Panc1 (cell line): ENCODE results near the gene PPFIA4. TPM values are rescaled to one million over a fixed set of nuclear protein-coding genes. Genes with fewer than 3 reads are reported as not detected.

Experiments used
- ATAC-seq: fragments of 200-7000 bp; cut with Tn5 transposase; 2 replicates; pipeline ENCODE4 v1.9.1; 2020; ENCODE audit warnings: mild to moderate bottlenecking, moderate library complexity
- BruUV-seq: library from RNA; stranded (reverse); fragments of 400-500 nt; replicated peaks from 2 replicates; lab custom pipeline; 2021; lab: Mats Ljungman, UMichigan
- CTCF ChIA-PET: fragments of 300-600 bp; sonication (Branson Sonifier 250); formaldehyde crosslinking; loops from one replicate; lab custom pipeline; 2022; ENCODE audit warnings: antibody characterized with exemption; lab: Charles Lee
- POLR2A ChIA-PET: fragments of 300-600 bp; sonication (Branson Sonifier 250); formaldehyde crosslinking; loops from one replicate; lab custom pipeline; 2022; ENCODE audit warnings: antibody characterized with exemption; lab: Charles Lee
- DNase-seq: peaks from one replicate; pipeline ENCODE4 v3.0.0-alpha.2; 2010; ENCODE audit warnings: low read depth, low spot score
- H3K27ac ChIP-seq: 2 replicates; pipeline ENCODE4 v1.5.1; 2011; ENCODE audit warnings: mild to moderate bottlenecking, low read length, inconsistent platforms
- H3K27me3 ChIP-seq: fragments of 200-500 bp; sonication (Bioruptor generic); 2 replicates; pipeline ENCODE4 v1.6.0; 2014; ENCODE audit warnings: low read length, inconsistent platforms; ENCODE audit not compliant: control insufficient read depth, insufficient read depth
- H3K36me3 ChIP-seq: fragments of 200-500 bp; sonication (Bioruptor generic); 2 replicates; pipeline ENCODE4 v1.5.1; 2014; ENCODE audit warnings: inconsistent platforms, mild to moderate bottlenecking, low read length, moderate library complexity; ENCODE audit not compliant: control insufficient read depth, insufficient read depth
- H3K4me1 ChIP-seq: 2 replicates; pipeline ENCODE4 v1.5.1; 2011; ENCODE audit warnings: inconsistent platforms, mild to moderate bottlenecking, low read length, moderate library complexity; ENCODE audit not compliant: control insufficient read depth, insufficient read depth
- H3K4me3 ChIP-seq, 2 experiments: 2 replicates each; pipeline ENCODE4 v1.5.1; 2011 to 2012; ENCODE audit warnings: low read depth in 2 of 2, low read length in 2 of 2, mild to moderate bottlenecking in 2 of 2, inconsistent platforms in 1 of 2, moderate library complexity in 1 of 2
- H3K9me3 ChIP-seq: fragments of 200-500 bp; sonication (Bioruptor generic); 2 replicates; pipeline ENCODE4 v1.5.1; 2014; ENCODE audit warnings: low read depth, mild to moderate bottlenecking, inconsistent platforms, low read length, moderate library complexity; ENCODE audit not compliant: control insufficient read depth, insufficient read depth
- CTCF ChIP-seq: fragments of 450-650 bp; IDR thresholded peaks from 2 replicates; pipeline ENCODE4 v1.5.1; 2017; ENCODE audit warnings: mild to moderate bottlenecking
- POLR2AphosphoS5 ChIP-seq: IDR thresholded peaks from 2 replicates; pipeline ENCODE4 v1.6.1; 2012; ENCODE audit warnings: mild to moderate bottlenecking, low read depth, low read length, moderate library complexity
- REST ChIP-seq, 2 experiments: IDR thresholded peaks; 2 replicates each; pipeline ENCODE4 v1.6.1; 2011 to 2012; ENCODE audit warnings: low read depth in 2 of 2, control low read depth in 1 of 2, low read length in 1 of 2, mild to moderate bottlenecking in 1 of 2, moderate library complexity in 1 of 2; ENCODE audit not compliant: insufficient read depth in 1 of 2
- SIN3A ChIP-seq: IDR thresholded peaks from 2 replicates; pipeline ENCODE4 v1.6.1; 2012; ENCODE audit warnings: low read depth, mild to moderate bottlenecking, low read length, moderate library complexity, borderline replicate concordance; ENCODE audit not compliant: insufficient read depth
- TCF7L2 ChIP-seq: IDR thresholded peaks from 2 replicates; pipeline ENCODE4 v1.6.1; 2011; ENCODE audit warnings: mild to moderate bottlenecking, low read depth, low read length, inconsistent platforms
- in situ Hi-C: cut with HindIII; loops from 2 replicates; pipeline ENCODE4 v1.10.0; 2016; ENCODE audit warnings: low sequenced_read_pairs, low pct_unique_long_range_greater_than_20kb
- intact Hi-C: fragments of 100-400 bp; cut with micrococcal nuclease; formaldehyde crosslinking; loops from one replicate; pipeline ENCODE4 v1.10.0; 2022; ENCODE audit not compliant: unreplicated experiment
- total RNA-seq: library from RNA; stranded (reverse); gene quantifications from one replicate; pipeline ENCODE4 v1.2.1, GENCODE V29; 2021; ENCODE audit not compliant: unreplicated experiment

The PPFIA4 gene
- total RNA-seq, 1 experiment from 2014 or later: 1.9 TPM

GRCh38 chr1:203006948-203007871 is 19.1 kb upstream of the PPFIA4 start, which contains the start of gene TMEM183A:
TSS of gene TMEM183A (plus strand) at chr1:203007374. CDS start at chr1:203007466, 92 bp downstream.
- Histone ChIP-seq H3K4me1 (peaks cover 10% of the 10 kb centered on the region), H3K27ac (peak within 1 kb of the TSS; percentile 91), H3K27me3 (no peaks in the 10 kb centered on the region), H3K36me3 (peaks cover 10% of the 10 kb centered on the region), H3K4me3 (peak within 1 kb of the TSS; percentile 64 to 70), H3K9me3 (no peaks in the 10 kb centered on the region)
- DNase-seq: peak; percentile 88
- ChIA-PET POLR2A (interaction anchor here (0.5 to 1.4 kb wide), 6 partner anchors 10 to 252 kb away, joined by 3 to 4 read pairs (median 3); no protein-coding TSS in a partner anchor), CTCF (interaction anchor here (0.6 to 1.0 kb wide), 3 partner anchors 288 to 655 kb away, joined by 3 to 6 read pairs (median 3); no protein-coding TSS in a partner anchor)
- TF ChIP-seq SIN3A (peak; percentile 69; the same call in 1 of the 2 replicates), CTCF (no peak), POLR2AphosphoS5 (peak; percentile 95)
- no TSS peak for BruUV-seq
- in situ Hi-C loops: no loop called here
- peak; percentile 98 for ATAC-seq
- intact Hi-C loops: no loop called here

GRCh38 chr1:203009185-203009584 is 17.1 kb upstream of the PPFIA4 start:
- TF ChIP-seq REST (IDR thresholded peaks at IDR 0.05; ENCODE audit: insufficient read depth in 1 of 2, low read depth in 2 of 2, low read length in 1 of 2) (no peak), SIN3A (no peak), CTCF (no peak), POLR2AphosphoS5 (no peak), TCF7L2 (no peak)
- POLR2A ChIA-PET: interaction anchor here (0.7 kb wide), 1 partner anchor 15 kb away, joined by 3 read pairs; no protein-coding TSS in a partner anchor
- peaks cover 12% of the 10 kb centered on the region for H3K36me3 ChIP-seq
- no peaks in the 10 kb centered on the region for H3K9me3 ChIP-seq
- ATAC-seq: no peak
- no peak for DNase-seq
- H3K27me3 ChIP-seq: no peaks in the 10 kb centered on the region
- CTCF ChIA-PET: no interaction called here
- in situ Hi-C loops: no loop called here
- intact Hi-C loops: no loop called here
- BruUV-seq: TSS peak; percentile 76
- H3K27ac ChIP-seq: no peak overlapping the region
- no peak overlapping the region for H3K4me3 ChIP-seq
- peaks cover 10% of the 10 kb centered on the region for H3K4me1 ChIP-seq
